HG02759 (cell line): ENCODE results near the gene COX5A.

Experiments used
- ATAC-seq: cut with Tn5 transposase; IDR thresholded peaks from one replicate; pipeline ENCODE4 v1.9.1; 2021; ENCODE audit warnings: mild to moderate bottlenecking, moderate library complexity; ENCODE audit not compliant: unreplicated experiment

Gene COX5A

GRCh38 chr15:74937590-74938371 lies at the start of gene COX5A:
TSS of gene COX5A (minus strand) at chr15:74938073. CDS start at chr15:74938014, 59 bp downstream.
- ATAC-seq, result peak; percentile 91

GRCh38 chr15:74983725-74984231 lies 45.9 kb upstream of the COX5A start:
- no peak for ATAC-seq

DNA sequence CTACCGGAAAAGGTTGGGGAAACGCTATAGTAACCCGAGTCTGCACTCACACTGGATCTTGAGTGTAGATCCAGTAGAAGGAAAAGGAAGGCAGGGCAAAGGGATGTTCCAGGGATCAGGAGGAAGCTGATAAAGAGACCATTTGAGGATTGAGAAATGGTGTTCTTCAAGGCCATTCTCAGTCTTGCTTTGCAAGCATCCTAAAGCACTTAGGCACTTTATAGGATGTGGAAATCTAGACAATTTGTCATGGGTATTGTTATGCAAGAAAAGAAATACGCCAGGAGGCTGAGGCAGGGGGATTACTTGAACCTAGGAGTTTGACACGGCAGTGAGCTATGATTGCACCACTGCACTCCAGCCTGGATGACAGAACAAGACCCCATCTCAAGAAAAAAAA lies 44.3 kb upstream of the COX5A start:
- no peak for ATAC-seq

DNA sequence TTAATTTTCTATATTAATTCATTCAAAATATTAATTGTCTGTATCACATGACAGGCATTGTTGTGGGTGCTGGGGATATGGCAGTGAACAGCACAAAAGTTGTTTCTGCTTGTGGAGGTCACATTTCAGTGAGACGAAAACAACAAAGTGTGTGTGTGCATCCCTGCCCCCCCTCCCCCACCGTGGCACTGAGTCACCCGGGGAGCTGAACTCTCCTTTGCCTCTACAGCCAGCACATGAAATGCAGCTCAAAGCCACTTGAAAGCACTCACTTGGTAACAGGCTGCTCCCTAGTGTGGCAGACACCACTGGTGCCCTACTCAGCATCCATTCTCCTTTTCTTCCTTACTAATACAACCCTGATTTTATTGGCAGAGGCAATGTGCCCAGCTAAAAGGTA lies 40.6 kb upstream of the COX5A start:
- ATAC-seq, result no peak

DNA sequence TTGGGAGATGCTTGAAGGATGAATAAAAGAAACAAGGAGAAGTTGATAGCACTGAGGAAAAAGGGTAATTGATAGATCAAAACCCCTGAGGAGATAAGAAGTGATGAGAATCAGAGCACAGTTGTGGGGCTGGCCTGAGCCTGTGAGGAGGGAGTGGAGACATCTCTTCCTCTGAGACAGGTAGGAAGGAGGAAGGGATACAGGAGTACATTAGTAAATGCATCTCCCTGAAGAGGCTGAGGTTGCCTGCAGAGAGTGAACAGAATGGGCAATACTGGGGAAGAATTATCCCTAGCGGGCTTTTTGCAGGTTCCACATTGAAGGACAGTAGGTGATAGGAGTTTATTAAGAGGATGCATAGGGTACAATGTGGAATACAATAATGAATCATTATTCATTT lies 40.2 kb upstream of the COX5A start:
- no peak for ATAC-seq

GRCh38 chr15:74977599-74977998 lies 39.7 kb upstream of the COX5A start:
- ATAC-seq, result no peak

DNA sequence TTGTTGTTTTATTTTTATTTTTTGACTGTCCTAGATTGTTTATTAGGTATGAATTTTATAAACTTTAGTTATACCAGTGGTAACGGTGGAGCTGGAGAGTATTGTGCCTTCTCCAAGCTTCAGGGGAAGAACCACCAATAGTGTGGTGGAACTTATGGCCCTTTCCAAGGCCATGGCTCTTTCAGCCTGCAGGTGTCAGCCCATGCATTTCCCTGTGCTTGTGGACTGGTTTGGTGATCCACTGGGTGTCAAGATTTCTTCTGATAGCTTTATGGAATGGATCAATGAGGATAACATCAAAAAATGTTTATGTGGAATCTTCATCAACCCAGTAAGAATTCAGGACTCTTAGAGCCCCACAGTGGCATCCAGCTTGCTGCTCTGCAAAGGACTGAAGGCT lies 38.3 kb upstream of the COX5A start:
- ATAC-seq, result no peak

GRCh38 chr15:74967670-74968069 lies 29.8 kb upstream of the COX5A start:
- no peak for ATAC-seq

- ATAC-seq, result no peak
Observed at GRCh38 chr15:74964794-74965193, 26.9 kb upstream of the COX5A start.

DNA sequence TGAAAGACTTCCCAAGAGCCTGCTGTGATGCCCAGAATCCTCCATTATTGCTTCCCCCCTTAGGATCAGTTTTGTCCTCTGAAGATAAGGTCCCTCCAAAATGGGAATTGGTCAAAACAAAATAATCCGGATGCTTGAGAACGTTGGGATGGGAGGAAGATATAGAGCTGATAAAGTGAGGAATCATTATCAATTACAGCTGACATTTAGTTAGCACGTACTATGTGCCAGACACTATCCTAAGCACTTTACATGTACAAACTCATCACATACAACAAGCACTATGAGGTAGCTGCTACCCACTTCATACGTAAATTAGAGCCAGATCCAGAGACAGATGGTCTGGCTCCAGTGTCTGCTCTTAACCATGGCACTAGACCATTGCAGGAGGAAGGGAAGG lies 25.3 kb upstream of the COX5A start:
- no peak for ATAC-seq

DNA sequence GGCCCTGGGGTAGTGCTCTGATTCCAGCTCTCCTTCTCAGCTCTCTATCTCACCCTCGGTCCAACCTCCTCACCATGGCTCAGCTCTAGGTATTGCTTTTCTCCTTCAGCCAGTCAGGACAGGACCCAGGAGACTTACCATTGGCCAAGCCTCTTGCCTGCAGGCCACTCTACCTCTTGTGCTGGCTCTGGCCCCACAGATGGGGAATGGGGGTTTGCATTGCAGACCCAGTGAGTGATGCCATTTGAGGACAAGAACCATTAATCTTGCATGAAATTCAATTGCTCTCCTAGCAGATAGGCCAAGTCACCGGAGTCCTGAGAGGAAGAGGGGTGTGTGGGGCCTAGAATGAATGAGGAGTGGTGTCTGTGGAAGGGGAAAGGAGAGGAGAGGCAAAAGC lies 24.8 kb upstream of the COX5A start:
- no peak for ATAC-seq

DNA sequence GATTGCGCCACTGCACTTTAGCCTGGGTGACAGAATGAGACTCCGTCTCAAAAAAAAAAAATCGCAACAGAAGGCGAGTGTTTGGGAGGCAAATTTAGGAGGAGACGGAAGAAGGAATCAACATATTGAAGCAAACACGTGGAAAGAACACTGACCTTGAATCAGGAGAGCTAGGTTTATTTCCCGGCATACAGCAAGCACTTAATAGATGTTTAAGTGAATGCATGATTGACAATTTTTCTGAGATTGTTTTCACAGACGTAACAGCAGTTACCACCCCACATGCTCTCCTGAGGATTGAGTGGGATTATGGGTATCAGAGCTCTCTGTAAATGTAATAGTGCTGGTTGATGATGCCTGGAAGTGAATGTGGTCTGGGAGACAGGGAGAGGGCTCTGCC lies 24.3 kb upstream of the COX5A start:
- ATAC-seq, result no peak

GRCh38 chr15:74961616-74962015 lies 23.7 kb upstream of the COX5A start:
- no peak for ATAC-seq

- no peak for ATAC-seq
Observed at GRCh38 chr15:74960995-74961588, 23.2 kb upstream of the COX5A start.

DNA sequence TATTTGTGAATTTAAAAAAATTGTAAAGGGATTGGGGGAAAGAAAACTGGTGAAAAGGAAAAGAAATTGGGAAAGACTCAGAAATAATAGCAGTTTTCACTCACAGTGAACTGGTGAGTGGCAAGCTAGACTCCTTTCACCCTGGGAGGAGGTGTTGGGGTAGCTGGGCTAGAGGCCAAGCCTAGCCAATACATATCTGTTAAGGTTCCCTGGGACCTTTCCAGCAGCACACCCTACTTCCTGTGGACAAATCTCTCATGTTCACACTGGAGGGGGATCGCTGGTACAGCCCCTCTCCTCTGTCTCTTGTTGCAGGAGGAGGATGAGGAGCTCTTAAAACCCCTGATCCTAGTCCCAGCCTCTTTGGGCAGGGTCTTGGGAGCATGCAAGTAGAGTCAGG lies 22.4 kb upstream of the COX5A start:
- ATAC-seq, result no peak

DNA sequence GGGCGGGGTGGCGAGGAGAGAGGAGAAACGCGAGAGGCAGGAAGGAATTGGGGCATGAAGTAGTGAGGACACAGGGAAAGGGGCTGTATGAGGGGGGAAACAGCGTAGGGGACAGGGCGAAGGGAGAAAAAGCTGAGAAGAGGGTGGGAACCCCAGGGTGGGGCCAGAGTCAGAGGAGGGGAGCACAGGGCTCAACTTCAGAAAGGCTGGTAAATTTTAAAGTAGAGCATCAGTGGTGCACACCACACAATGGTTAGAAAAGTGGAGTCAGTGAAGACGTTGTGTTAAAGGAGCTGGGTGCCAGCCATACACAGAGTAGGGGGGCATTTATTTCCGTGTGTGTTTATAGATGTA lies 21.7 kb upstream of the COX5A start:
- no peak for ATAC-seq

DNA sequence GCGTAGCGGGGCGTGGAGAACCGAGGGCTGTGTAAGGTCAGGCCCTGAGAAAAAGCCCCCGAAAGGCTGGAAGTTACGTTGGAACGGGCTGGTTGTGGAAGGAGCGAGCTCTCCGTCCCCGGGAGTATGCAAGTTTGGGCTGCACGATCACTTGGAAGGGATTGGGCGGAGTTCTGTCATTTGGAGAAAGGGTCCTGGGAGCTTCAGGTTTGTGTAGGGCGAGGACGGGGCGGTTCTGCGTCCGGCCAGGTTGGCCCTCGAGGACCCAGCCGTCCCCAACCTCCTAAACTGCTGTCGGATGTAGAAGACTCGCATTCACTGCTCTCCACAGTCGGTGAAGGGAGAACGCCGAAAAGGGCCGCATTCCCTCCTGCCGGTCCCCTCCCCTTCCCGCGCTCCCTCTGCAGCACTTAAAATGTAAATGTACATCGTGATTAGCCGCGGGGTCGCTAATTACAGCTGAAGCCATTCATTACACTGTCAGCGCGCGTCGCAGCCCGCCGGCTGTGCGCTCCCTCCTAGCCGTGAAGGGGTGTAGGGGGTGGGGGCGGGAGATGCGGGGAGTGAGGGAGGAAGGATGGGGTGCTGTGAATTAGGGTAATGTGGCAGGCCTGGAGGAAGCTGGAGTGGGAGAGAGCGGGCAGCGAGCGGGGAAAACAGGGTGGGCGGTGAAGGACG lies 21.2 kb upstream of the COX5A start:
- no peak for ATAC-seq

DNA sequence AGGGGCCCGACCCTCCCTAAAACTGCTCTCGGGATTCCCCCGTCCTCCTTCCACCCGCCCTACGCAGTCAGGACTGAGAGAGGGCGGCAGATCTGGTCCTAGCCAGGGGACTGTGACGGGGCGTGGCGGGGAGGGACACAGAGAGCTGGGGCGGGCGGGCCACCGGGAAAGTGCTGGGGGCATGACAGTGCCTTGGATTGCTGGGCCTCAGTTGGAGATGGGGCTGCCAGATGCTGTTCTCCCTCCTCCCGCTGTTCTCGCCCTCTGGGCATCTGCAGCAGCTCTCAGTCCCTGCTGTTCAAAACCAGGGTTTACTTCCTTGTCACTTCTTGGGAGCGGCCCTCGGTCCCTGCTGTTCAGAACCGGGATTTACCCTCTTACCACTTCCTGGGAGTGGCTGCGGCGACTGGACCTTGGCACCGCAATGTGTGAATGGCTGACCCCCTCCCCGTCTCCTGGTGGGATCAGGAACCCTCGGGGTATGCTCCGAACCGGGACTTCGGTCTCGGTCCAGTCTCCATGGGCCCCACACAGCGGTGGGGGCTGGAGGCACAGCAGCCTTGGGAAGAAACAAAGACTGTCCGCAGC lies 20.5 kb upstream of the COX5A start:
- ATAC-seq, result no peak

- ATAC-seq, result no peak
Observed at GRCh38 chr15:74957476-74958035, 19.7 kb upstream of the COX5A start.

GRCh38 chr15:74956648-74957475 lies 19.0 kb upstream of the COX5A start, which contains the start of gene RPP25:
TSS of gene RPP25 (minus strand) at chr15:74956772. CDS start at chr15:74956583, 189 bp downstream.
- peak; percentile 87 for ATAC-seq
